Type B pancreatic cell (in vitro differentiated cells): Measurements from ENCODE around the gene GLUD2. TPM values are rescaled to one million over a fixed set of nuclear protein-coding genes. Genes with fewer than 3 reads are reported as not detected.

Source experiments
- DNase-seq: peaks from one replicate; pipeline ENCODE4 v3.0.0; 2021; ENCODE audit warnings: mixed read lengths; ENCODE audit not compliant: unreplicated experiment; ENCODE audit errors: extremely low spot score
- H3K27ac Mint-ChIP-seq: 2 replicates; pipeline ENCODE4 v1.8.0; 2021; ENCODE audit warnings: mild to moderate bottlenecking, mixed read lengths
- H3K27me3 Mint-ChIP-seq: 2 replicates; pipeline ENCODE4 v1.8.0; 2021; ENCODE audit warnings: mixed read lengths
- H3K36me3 Mint-ChIP-seq: 2 replicates; pipeline ENCODE4 v1.8.0; 2021; ENCODE audit warnings: mixed read lengths
- H3K4me1 Mint-ChIP-seq: one replicate; pipeline ENCODE4 v1.8.0; 2021; ENCODE audit warnings: mixed read lengths; ENCODE audit not compliant: unreplicated experiment
- H3K4me3 Mint-ChIP-seq: 2 replicates; pipeline ENCODE4 v1.8.0; 2021; ENCODE audit warnings: mild to moderate bottlenecking, mixed read lengths
- H3K9me3 Mint-ChIP-seq: 2 replicates; pipeline ENCODE4 v1.8.0; 2021; ENCODE audit warnings: mixed read lengths
- total RNA-seq: library from RNA; stranded (reverse); gene quantifications from 2 replicates; pipeline ENCODE4 v1.2.1, GENCODE V29; 2021; ENCODE audit warnings: low replicate concordance
- TF ChIP-seq, protein P1 (sequence below): fragments of 200-600 bp; sonication (generic); conservative IDR thresholded peaks from 2 replicates; pipeline ENCODE4 v1.5.0; 2021; ENCODE audit warnings: antibody characterized with exemption, mild to moderate bottlenecking

Gene GLUD2
- total RNA-seq, 1 donor from 2014 or later = 5.8 TPM

DNA sequence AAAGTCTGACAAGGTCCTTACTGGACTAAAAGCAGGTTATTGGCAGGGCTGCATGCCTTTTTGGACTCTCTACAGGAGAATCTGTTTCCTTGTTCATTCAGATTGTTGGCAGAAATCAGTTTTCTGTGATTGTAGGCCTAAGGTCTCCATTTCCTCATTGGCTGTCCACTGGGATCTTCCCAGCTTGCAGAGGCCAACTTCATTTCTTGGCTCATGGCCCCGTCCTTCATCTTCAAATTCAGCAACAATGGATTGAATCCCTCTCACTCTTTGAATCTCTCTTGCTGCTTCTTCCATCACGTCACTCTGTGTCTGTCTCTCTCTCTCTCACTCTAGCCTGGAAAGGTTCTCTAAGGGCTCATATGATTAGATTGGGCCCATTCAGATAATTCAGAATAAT lies 14.9 kb upstream of the GLUD2 start:
- Mint-ChIP-seq H3K27me3 (no peaks in the 10 kb centered on the region), H3K4me3 (no peak overlapping the region), H3K9me3 (no peaks in the 10 kb centered on the region), H3K36me3 (no peaks in the 10 kb centered on the region), H3K27ac (no peak overlapping the region), H3K4me1 (no peaks in the 10 kb centered on the region)
- DNase-seq = no peak
- TF ChIP-seq, protein P1, sequence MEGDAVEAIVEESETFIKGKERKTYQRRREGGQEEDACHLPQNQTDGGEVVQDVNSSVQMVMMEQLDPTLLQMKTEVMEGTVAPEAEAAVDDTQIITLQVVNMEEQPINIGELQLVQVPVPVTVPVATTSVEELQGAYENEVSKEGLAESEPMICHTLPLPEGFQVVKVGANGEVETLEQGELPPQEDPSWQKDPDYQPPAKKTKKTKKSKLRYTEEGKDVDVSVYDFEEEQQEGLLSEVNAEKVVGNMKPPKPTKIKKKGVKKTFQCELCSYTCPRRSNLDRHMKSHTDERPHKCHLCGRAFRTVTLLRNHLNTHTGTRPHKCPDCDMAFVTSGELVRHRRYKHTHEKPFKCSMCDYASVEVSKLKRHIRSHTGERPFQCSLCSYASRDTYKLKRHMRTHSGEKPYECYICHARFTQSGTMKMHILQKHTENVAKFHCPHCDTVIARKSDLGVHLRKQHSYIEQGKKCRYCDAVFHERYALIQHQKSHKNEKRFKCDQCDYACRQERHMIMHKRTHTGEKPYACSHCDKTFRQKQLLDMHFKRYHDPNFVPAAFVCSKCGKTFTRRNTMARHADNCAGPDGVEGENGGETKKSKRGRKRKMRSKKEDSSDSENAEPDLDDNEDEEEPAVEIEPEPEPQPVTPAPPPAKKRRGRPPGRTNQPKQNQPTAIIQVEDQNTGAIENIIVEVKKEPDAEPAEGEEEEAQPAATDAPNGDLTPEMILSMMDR = no peak

- no peaks in the 10 kb centered on the region for H3K27me3 Mint-ChIP-seq
- no peak for DNase-seq
- H3K9me3 Mint-ChIP-seq = no peaks in the 10 kb centered on the region
- TF ChIP-seq, protein P1 = no peak
- no peak overlapping the region for H3K27ac Mint-ChIP-seq
- H3K4me3 Mint-ChIP-seq = no peak overlapping the region
- H3K4me1 Mint-ChIP-seq = no peaks in the 10 kb centered on the region
- no peaks in the 10 kb centered on the region for H3K36me3 Mint-ChIP-seq
These were observed 11.3 kb upstream of the GLUD2 start for GRCh38 chrX:121036137-121036536.

DNA sequence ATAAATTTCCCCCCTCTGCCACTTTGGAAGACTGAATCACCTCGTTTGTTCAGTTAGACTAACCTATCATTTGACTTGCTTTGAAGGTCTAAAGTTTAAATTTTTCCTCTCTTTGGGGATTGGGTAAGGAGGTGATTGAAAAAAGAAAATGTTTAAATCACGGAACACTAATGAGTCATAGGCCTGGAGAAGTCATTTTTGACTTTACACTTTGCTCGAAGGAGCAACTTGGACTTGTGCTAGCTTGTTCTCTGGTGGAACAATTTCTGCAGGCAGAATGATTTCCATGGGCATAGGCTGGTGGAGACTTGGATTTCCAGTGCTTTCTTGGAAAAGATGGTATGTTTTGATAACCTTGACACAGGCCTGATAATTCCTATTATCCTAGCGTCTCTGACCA lies 10.5 kb upstream of the GLUD2 start:
- H3K4me3 Mint-ChIP-seq = no peak overlapping the region
- no peak overlapping the region for H3K27ac Mint-ChIP-seq
- TF ChIP-seq, protein P1 = no peak
- H3K27me3 Mint-ChIP-seq = no peaks in the 10 kb centered on the region
- no peaks in the 10 kb centered on the region for H3K36me3 Mint-ChIP-seq
- H3K4me1 Mint-ChIP-seq = no peaks in the 10 kb centered on the region
- H3K9me3 Mint-ChIP-seq = no peaks in the 10 kb centered on the region
- DNase-seq = no peak

- Mint-ChIP-seq H3K4me3 (no peak overlapping the region), H3K4me1 (no peaks in the 10 kb centered on the region), H3K9me3 (no peaks in the 10 kb centered on the region), H3K27ac (no peak overlapping the region), H3K36me3 (no peaks in the 10 kb centered on the region), H3K27me3 (peaks cover 7% of the 10 kb centered on the region)
- TF ChIP-seq, protein P1 = no peak
- DNase-seq = no peak
These were observed 3.4 kb downstream of the GLUD2 start for GRCh38 chrX:121050781-121051180.

DNA sequence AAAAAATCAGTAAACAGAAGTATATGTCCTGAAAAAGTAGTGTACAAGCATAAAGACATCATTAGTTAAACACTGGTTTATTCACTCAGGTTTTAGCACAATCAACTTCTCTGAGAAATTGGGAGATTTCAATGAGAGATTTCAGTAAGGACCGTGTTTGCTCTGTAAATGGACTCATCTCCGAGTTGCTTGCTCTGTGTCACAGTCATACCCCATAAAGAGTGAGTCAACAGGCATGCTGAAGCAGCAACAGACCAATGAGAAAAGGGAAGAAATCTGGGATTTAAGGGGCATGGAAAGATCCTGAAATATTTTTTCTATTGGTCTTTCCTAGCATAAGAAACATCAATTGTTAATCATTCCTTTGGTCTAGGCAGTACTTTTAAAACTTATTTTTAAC lies 4.7 kb downstream of the GLUD2 start:
- Mint-ChIP-seq H3K27me3 (peaks cover 4% of the 10 kb centered on the region), H3K9me3 (no peaks in the 10 kb centered on the region), H3K36me3 (no peaks in the 10 kb centered on the region), H3K27ac (no peak overlapping the region), H3K4me1 (no peaks in the 10 kb centered on the region), H3K4me3 (no peak overlapping the region)
- DNase-seq = no peak
- TF ChIP-seq, protein P1 = no peak

DNA sequence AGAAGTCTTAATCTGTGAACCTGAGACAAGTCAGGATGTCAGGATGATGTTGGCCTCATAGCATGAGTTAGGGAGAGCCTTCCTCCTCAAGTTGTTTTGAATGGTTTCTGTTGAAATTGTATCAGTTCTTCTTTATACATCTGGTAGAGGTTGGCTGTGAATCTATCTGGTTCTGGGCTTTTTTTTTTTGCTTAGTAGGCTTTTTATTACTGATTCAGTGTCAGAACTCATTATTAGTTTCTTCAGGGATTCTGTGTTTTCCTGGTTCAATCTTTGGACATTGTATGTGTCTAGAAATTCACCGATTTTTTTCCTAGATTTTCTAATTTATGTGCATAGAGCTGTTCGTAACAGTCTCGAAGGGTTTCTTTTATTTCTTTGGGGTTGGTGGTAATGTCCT lies 14.9 kb downstream of the GLUD2 start:
- H3K4me3 Mint-ChIP-seq = no peak overlapping the region
- no peak for DNase-seq
- no peaks in the 10 kb centered on the region for H3K4me1 Mint-ChIP-seq
- H3K9me3 Mint-ChIP-seq = no peaks in the 10 kb centered on the region
- no peak overlapping the region for H3K27ac Mint-ChIP-seq
- TF ChIP-seq, protein P1 = no peak
- H3K36me3 Mint-ChIP-seq = peaks cover 3% of the 10 kb centered on the region
- H3K27me3 Mint-ChIP-seq = no peaks in the 10 kb centered on the region
